ENCODE results near the gene ADRB1.

The ADRB1 gene

DNA sequence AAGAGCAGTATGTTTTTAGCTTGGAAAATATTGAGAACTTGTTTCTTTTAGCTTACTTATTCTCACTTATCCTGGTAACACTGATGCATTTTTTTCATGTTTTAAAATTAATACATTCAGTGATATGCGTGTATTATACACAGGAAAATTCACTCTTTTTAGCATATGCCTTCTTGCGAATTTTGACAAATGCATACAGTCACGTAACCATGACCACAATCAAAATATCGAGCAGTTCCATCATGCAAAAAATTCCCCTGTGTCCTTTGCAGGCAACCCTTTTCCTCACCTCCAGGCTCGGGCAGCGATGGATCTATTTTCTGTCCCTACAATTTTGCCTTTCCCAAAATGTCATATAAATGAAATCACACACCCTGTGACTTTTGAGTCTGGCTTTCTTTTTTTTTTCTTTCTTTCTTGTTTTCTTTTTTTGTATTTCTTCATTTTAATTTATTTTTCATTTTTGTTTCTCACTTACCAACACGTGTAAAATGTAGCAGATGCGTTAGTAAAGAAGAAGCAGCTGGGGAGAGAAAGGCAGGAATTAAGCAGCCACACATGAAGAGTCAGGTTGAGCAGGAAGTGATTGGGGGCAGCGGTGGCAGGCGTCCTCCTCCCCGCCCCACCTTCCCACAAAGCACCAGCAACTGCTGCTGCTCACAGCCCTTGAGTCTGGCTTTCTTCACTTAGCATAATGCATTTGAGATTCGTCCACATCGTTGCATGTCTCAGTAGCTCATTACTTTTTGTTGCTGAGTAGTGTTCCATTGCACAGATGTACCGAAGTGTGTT lies 29.9 kb downstream of the ADRB1 start:
- DNase-seq (ENCODE audit: low spot score) = no peak
- TF ChIP-seq, protein P1, sequence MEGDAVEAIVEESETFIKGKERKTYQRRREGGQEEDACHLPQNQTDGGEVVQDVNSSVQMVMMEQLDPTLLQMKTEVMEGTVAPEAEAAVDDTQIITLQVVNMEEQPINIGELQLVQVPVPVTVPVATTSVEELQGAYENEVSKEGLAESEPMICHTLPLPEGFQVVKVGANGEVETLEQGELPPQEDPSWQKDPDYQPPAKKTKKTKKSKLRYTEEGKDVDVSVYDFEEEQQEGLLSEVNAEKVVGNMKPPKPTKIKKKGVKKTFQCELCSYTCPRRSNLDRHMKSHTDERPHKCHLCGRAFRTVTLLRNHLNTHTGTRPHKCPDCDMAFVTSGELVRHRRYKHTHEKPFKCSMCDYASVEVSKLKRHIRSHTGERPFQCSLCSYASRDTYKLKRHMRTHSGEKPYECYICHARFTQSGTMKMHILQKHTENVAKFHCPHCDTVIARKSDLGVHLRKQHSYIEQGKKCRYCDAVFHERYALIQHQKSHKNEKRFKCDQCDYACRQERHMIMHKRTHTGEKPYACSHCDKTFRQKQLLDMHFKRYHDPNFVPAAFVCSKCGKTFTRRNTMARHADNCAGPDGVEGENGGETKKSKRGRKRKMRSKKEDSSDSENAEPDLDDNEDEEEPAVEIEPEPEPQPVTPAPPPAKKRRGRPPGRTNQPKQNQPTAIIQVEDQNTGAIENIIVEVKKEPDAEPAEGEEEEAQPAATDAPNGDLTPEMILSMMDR (IDR thresholded peaks at IDR 0.05) = no peak
- Histone ChIP-seq H3K27ac (no peak overlapping the region), H3K4me3 (no peak overlapping the region)

DNA sequence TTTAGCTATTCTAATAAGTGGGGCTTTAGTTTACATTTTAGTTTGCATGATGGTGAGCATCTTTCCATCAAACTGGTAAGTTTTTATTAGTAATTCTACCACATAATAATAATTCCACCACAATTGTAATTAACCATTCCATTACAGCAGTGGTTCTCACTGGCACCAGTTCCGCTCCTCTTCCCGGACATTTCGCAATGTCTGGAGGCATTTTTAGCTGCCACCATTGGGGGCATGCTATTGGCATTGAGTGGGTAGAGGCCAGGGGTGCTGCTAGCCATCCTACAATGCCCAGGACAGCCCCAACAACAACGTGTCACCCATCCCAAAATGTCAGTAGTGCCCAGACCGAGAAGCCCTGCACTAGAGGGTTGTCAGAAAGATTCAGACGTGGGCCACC lies 31.4 kb downstream of the ADRB1 start:
- Histone ChIP-seq H3K4me3 (no peak overlapping the region), H3K27ac (no peak overlapping the region)
- no peak for DNase-seq (ENCODE audit: low spot score)
- TF ChIP-seq, protein P1 (IDR thresholded peaks at IDR 0.05) = no peak

DNA sequence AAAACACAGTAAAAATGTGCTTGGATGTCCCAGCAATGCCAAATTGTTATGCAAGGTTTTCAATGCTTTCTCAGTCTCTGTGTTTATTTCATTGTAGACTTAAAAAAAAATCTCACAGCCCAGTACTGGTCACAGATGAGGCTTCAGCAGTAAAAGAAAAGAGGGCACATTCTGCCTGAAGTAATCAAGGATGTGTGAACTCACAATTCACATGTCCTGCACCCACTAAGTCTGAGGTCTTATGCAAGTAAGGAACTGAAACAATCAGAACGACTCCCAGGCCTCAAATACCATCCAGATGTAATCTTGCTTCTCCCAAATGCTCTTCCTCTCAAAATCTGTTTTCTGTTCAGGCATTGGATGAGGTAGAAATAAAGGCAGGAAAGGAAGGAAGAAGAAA lies 33.7 kb downstream of the ADRB1 start:
- H3K27ac ChIP-seq = no peak overlapping the region
- TF ChIP-seq, protein P1 (IDR thresholded peaks at IDR 0.05) = no peak
- DNase-seq (ENCODE audit: low spot score) = no peak

DNA sequence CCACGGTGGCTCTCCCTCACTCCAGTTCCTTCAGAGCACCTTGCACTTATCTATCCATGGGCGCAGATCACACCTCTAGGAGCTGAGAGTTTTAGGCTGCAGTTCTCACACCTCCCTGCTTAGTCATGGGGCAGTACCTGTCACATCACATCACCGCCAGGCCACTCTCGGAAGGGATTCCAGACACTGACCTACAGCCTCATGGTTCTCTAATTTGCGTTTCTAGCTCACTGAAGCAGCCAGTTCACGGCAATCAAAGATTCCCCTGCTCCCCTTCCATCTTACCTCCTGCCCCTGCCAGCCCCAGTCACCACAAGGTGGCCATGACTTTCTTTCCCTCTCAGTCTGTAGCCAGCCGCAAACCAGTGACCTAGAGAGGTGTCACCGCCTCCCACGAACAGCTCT lies 34.2 kb downstream of the ADRB1 start:
- no peak overlapping the region for H3K27ac ChIP-seq
- TF ChIP-seq, protein P1 (IDR thresholded peaks at IDR 0.05) = no peak
- no peak overlapping the region for H3K4me3 ChIP-seq
- no peak for DNase-seq (ENCODE audit: low spot score)

More for the DNA sequence above, 33.7 kb downstream of the ADRB1 start:
- no peak overlapping the region for H3K4me3 ChIP-seq

DNA sequence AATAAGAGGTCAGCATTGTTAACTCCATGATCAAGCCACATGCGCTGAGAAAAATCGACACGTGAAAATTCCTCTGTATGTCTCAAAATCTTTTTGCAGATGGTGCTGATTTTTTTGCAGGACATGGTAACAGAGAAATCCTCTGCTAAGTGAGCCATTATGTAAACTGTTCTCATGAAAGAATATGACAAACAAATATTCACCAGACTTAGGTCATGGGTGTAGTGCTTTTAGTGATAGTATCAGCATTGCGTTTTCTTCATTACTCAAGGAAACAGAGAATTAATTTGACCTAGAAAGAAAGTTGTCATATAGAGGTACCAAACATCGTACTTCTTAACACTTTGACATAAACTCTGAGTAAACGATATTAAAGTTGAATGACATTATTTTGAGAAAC lies 34.7 kb downstream of the ADRB1 start:
- DNase-seq (ENCODE audit: low spot score) = no peak
- TF ChIP-seq, protein P1 (IDR thresholded peaks at IDR 0.05) = no peak
- no peak overlapping the region for H3K27ac ChIP-seq
- no peak overlapping the region for H3K4me3 ChIP-seq

DNA sequence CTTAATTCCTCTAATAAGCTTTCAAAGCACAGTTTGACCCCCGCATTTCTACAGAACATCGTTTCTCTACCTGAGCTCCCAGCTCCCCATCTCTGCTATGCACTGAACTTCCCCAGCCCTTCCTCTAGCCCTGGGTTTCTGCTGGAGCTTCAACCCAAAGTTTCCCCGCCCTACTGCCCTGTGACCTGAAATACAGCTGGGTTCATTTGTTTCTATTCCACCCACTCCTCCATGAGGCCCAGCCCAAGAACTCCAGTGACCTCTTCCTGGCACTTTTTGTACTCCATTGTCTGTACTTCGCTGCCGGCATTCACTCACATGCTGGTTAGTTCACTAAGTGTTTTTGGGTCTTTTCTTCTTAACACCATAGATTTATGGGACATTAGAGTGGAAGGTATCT lies 35.8 kb downstream of the ADRB1 start:
- no peak overlapping the region for H3K4me3 ChIP-seq
- TF ChIP-seq, protein P1 (IDR thresholded peaks at IDR 0.05) = no peak
- no peak overlapping the region for H3K27ac ChIP-seq
- no peak for DNase-seq (ENCODE audit: low spot score)

DNA sequence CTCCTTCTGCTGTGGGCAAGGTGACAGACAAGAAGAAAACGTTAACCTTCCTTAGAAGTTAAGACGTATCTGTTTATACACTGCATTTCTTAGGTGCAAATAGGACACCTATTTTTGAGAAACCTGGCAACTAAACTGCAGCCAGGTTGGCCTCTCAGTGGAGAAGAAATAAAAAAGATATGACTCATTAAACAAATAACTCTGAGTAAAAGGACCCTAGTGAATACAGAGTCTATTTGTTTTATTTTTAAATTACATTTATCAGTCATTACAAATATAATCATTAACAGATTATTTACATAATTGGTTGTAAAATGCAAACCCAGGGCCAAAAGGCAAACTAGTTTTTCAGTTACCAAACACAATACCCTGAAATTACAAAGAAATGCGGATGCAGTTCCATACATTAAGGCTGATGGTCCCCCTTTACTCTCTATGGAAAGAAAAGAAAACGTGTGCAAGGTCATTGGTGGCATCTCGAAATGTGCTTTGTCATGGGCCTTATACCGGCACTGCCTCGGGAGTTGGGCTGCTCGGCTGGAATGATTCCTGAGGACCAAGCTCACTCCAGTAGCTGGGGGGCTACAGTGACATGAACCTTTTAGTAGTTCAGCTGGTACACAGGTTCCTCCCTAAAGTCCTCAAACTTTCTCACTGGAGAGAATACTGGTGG lies 38.4 kb downstream of the ADRB1 start:
- DNase-seq (ENCODE audit: low spot score) = no peak
- H3K27ac ChIP-seq = no peak overlapping the region
- TF ChIP-seq, protein P1 (IDR thresholded peaks at IDR 0.05) = no peak
- no peak overlapping the region for H3K4me3 ChIP-seq
